H1 (cell line): Measurements from ENCODE around the gene KCNK4.

Experiments used
- CTBP2 ChIP-seq: IDR thresholded peaks from 2 replicates; pipeline ENCODE4 v1.7.0; 2011; ENCODE audit warnings: borderline replicate concordance, mild to moderate bottlenecking, moderate library complexity, mixed read lengths, low read length; ENCODE audit not compliant: insufficient read depth, insufficient read length
- EZH2 ChIP-seq: fragments of 200-600 bp; sonication (generic); IDR thresholded peaks from 2 replicates; pipeline ENCODE4 v1.7.1; 2012; ENCODE audit warnings: low read depth, mild to moderate bottlenecking, moderate library complexity, low read length, inconsistent platforms; ENCODE audit not compliant: severe bottlenecking
- HDAC2 ChIP-seq, 2 experiments: fragments of 300-600 bp in 1 of 2; sonication (generic) in 1 of 2; IDR thresholded peaks; 2 replicates each; pipeline ENCODE4 v1.6.1; 2011 to 2012; ENCODE audit warnings: low read depth in 2 of 2, low read length in 2 of 2, mild to moderate bottlenecking in 2 of 2, moderate library complexity in 2 of 2, borderline replicate concordance in 1 of 2, inconsistent platforms in 1 of 2
- KDM1A ChIP-seq: fragments of 200-600, 300-600 bp; sonication (generic); IDR thresholded peaks from 2 replicates; pipeline ENCODE4 v1.7.1; 2016; ENCODE audit warnings: mild to moderate bottlenecking, low read length, borderline replicate concordance
- NANOG ChIP-seq: IDR thresholded peaks from 2 replicates; pipeline ENCODE4 v1.6.1; 2011; ENCODE audit warnings: low read length, low read depth, mild to moderate bottlenecking, inconsistent platforms; ENCODE audit not compliant: insufficient read depth, poor library complexity, severe bottlenecking
- POLR2A ChIP-seq, 2 experiments: IDR thresholded peaks; 1 replicate in 1 of 2; 2 replicates in 1 of 2; pipeline ENCODE4 v1.6.1; 2011; ENCODE audit warnings: low read depth in 2 of 2, low read length in 2 of 2, mild to moderate bottlenecking in 2 of 2; ENCODE audit errors: control extremely low read depth in 1 of 2
- TAF1 ChIP-seq: IDR thresholded peaks from 2 replicates; pipeline ENCODE4 v1.6.1; 2011; ENCODE audit warnings: mild to moderate bottlenecking, low read depth, low read length
- TEAD4 ChIP-seq: IDR thresholded peaks from 2 replicates; pipeline ENCODE4 v1.6.1; 2012; ENCODE audit warnings: low read depth, low read length, inconsistent platforms, mixed read lengths
- ZNF274 ChIP-seq: IDR thresholded peaks from 2 replicates; pipeline ENCODE4 v1.7.0; 2012; ENCODE audit warnings: low read length, borderline replicate concordance; ENCODE audit errors: extremely low read depth
- TF ChIP-seq, protein P1 (sequence below), 3 experiments: IDR thresholded peaks; 1 replicate in 2 of 3; 2 replicates in 1 of 3; pipeline versions ENCODE4 v1.5.1 to v1.6.1; 2011; ENCODE audit warnings: low read length in 3 of 3, mild to moderate bottlenecking in 3 of 3, inconsistent platforms in 2 of 3, low read depth in 1 of 3, moderate library complexity in 1 of 3; ENCODE audit not compliant: insufficient read depth in 1 of 3; ENCODE audit errors: control extremely low read depth in 1 of 3

GRCh38 chr11:64267207-64267945 lies 23.7 kb upstream of the KCNK4 start:
- no peak for TF ChIP-seq NANOG
- no peak for TF ChIP-seq HDAC2 (IDR thresholded peaks at IDR 0.05; ENCODE audit: borderline replicate concordance in 1 of 2, low read depth in 2 of 2, low read length in 2 of 2)
- no peak for TF ChIP-seq TEAD4
- TF ChIP-seq, protein P1, sequence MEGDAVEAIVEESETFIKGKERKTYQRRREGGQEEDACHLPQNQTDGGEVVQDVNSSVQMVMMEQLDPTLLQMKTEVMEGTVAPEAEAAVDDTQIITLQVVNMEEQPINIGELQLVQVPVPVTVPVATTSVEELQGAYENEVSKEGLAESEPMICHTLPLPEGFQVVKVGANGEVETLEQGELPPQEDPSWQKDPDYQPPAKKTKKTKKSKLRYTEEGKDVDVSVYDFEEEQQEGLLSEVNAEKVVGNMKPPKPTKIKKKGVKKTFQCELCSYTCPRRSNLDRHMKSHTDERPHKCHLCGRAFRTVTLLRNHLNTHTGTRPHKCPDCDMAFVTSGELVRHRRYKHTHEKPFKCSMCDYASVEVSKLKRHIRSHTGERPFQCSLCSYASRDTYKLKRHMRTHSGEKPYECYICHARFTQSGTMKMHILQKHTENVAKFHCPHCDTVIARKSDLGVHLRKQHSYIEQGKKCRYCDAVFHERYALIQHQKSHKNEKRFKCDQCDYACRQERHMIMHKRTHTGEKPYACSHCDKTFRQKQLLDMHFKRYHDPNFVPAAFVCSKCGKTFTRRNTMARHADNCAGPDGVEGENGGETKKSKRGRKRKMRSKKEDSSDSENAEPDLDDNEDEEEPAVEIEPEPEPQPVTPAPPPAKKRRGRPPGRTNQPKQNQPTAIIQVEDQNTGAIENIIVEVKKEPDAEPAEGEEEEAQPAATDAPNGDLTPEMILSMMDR (IDR thresholded peaks at IDR 0.05; ENCODE audit: control extremely low read depth in 1 of 3, insufficient read depth in 1 of 3, low read depth in 1 of 3, low read length in 3 of 3) = no peak
- TF ChIP-seq POLR2A (IDR thresholded peaks at IDR 0.05; ENCODE audit: control extremely low read depth in 1 of 2, low read depth in 2 of 2, low read length in 2 of 2) = no peak
- no peak for TF ChIP-seq EZH2
- TF ChIP-seq KDM1A = no peak
- TF ChIP-seq ZNF274 = no peak
- no peak for TF ChIP-seq CTBP2
- no peak for TF ChIP-seq TAF1
